CD4-positive, alpha-beta T cell treated with Interferon gamma for 1 hour (primary cell): Measurements from ENCODE around the gene CHML.

Experiments
- DNase-seq: peaks from one replicate; pipeline ENCODE4 v3.0.0-alpha.2; 2020

The CHML gene

GRCh38 chr1:241615043-241615974, 24.9 kb downstream of the CHML start:
- DNase-seq = no peak

- DNase-seq = no peak
Observed at GRCh38 chr1:241614572-241614971, 25.6 kb downstream of the CHML start.

GRCh38 chr1:241614144-241614543, 26.0 kb downstream of the CHML start:
- no peak for DNase-seq

GRCh38 chr1:241612533-241613477, 27.4 kb downstream of the CHML start:
- peak; percentile 11 for DNase-seq

GRCh38 chr1:241611736-241612135, 28.4 kb downstream of the CHML start:
- DNase-seq = no peak

- DNase-seq = no peak
Observed at GRCh38 chr1:241611063-241611462, 29.1 kb downstream of the CHML start.

- no peak for DNase-seq
Observed at GRCh38 chr1:241610056-241610815, 29.9 kb downstream of the CHML start.

GRCh38 chr1:241608379-241609033, 31.7 kb downstream of the CHML start:
- no peak for DNase-seq

GRCh38 chr1:241607497-241607896, 32.7 kb downstream of the CHML start:
- DNase-seq = no peak

GRCh38 chr1:241606544-241606943, 33.6 kb downstream of the CHML start:
- DNase-seq = no peak

- DNase-seq = no peak
Observed at GRCh38 chr1:241605146-241605805, 34.9 kb downstream of the CHML start.

GRCh38 chr1:241603731-241604245, 36.4 kb downstream of the CHML start:
- no peak for DNase-seq

GRCh38 chr1:241600496-241600901, 39.7 kb downstream of the CHML start:
- DNase-seq = no peak

GRCh38 chr1:241598249-241598648, 41.9 kb downstream of the CHML start:
- no peak for DNase-seq

GRCh38 chr1:241596633-241597032, 43.5 kb downstream of the CHML start:
- DNase-seq = no peak

- DNase-seq = no peak
Observed at GRCh38 chr1:241593186-241593585, 47.0 kb downstream of the CHML start.

GRCh38 chr1:241592273-241592958, 47.8 kb downstream of the CHML start:
- no peak for DNase-seq

GRCh38 chr1:241591736-241592135, 48.4 kb downstream of the CHML start:
- DNase-seq = no peak

- DNase-seq = peak; percentile 28
Observed at GRCh38 chr1:241591317-241591716, 48.9 kb downstream of the CHML start.

GRCh38 chr1:241590719-241591118, 49.5 kb downstream of the CHML start:
- no peak for DNase-seq
